AG20443 (cell line): Measurements from ENCODE around the gene CLIC3.

Source experiments
- DNase-seq: peaks from one replicate; pipeline ENCODE4 v3.0.0; 2012; ENCODE audit warnings: low spot score, mixed read lengths

CLIC3 gene

GRCh38 chr9:137030538-137031527, 34.5 kb upstream of the CLIC3 start:
- no peak for DNase-seq

GRCh38 chr9:137030006-137030405, 33.6 kb upstream of the CLIC3 start:
- DNase-seq = no peak

GRCh38 chr9:137029058-137029936, 32.9 kb upstream of the CLIC3 start:
- peak; percentile 84 for DNase-seq

- DNase-seq = peak; percentile 91
These were observed 32.1 kb upstream of the CLIC3 start for GRCh38 chr9:137028263-137029057.

GRCh38 chr9:137027369-137028262, 31.2 kb upstream of the CLIC3 start, which contains the start of gene ABCA2:
Gene ABCA2, minus strand, starts transcription at chr9:137028237. Its CDS starts 97 bp downstream, at chr9:137028140.
- DNase-seq = peak; percentile 50

- no peak for DNase-seq
These were observed 30.5 kb upstream of the CLIC3 start for GRCh38 chr9:137026828-137027227.

- no peak for DNase-seq
These were observed 30.0 kb upstream of the CLIC3 start for GRCh38 chr9:137026384-137026783.

- no peak for DNase-seq
These were observed 29.2 kb upstream of the CLIC3 start for GRCh38 chr9:137025517-137025966.

GRCh38 chr9:137023583-137023991, 27.2 kb upstream of the CLIC3 start:
- DNase-seq = no peak

- no peak for DNase-seq
These were observed 26.8 kb upstream of the CLIC3 start for GRCh38 chr9:137023157-137023556.

GRCh38 chr9:137022662-137023008, 26.3 kb upstream of the CLIC3 start:
- no peak for DNase-seq

GRCh38 chr9:137021979-137022661, 25.8 kb upstream of the CLIC3 start:
- DNase-seq = peak; percentile 73

- DNase-seq = no peak
These were observed 25.2 kb upstream of the CLIC3 start for GRCh38 chr9:137021568-137021978.

GRCh38 chr9:137020771-137021567, 24.6 kb upstream of the CLIC3 start:
- DNase-seq = no peak

- no peak for DNase-seq
These were observed 23.7 kb upstream of the CLIC3 start for GRCh38 chr9:137019891-137020683.

- DNase-seq = no peak
These were observed 22.6 kb upstream of the CLIC3 start for GRCh38 chr9:137018761-137019559.

GRCh38 chr9:137017791-137018497, 21.6 kb upstream of the CLIC3 start:
- no peak for DNase-seq
